GM19099 (cell line): ENCODE measurements around the gene EEF1AKMT2.

Experiments
- POLR2A ChIP-seq: IDR thresholded peaks from 3 replicates; pipeline ENCODE4 v1.6.1; 2011; ENCODE audit warnings: low read depth; ENCODE audit not compliant: insufficient read length; ENCODE audit errors: extremely low read depth

The EEF1AKMT2 gene

GRCh38 chr10:124733571-124734245 is 58.0 kb downstream of the EEF1AKMT2 start:
- no peak for TF ChIP-seq POLR2A

GRCh38 chr10:124732931-124733570 is 58.6 kb downstream of the EEF1AKMT2 start:
- no peak for TF ChIP-seq POLR2A

- TF ChIP-seq POLR2A = no peak
These were observed 60.1 kb downstream of the EEF1AKMT2 start for GRCh38 chr10:124731551-124731950.

GRCh38 chr10:124730790-124731189 is 60.9 kb downstream of the EEF1AKMT2 start:
- TF ChIP-seq POLR2A = no peak

GRCh38 chr10:124728830-124729661 is 62.6 kb downstream of the EEF1AKMT2 start:
- TF ChIP-seq POLR2A = no peak

- no peak for TF ChIP-seq POLR2A
These were observed 63.4 kb downstream of the EEF1AKMT2 start for GRCh38 chr10:124728071-124728829.

- no peak for TF ChIP-seq POLR2A
These were observed 64.2 kb downstream of the EEF1AKMT2 start for GRCh38 chr10:124727361-124727960.

- TF ChIP-seq POLR2A = no peak
These were observed 65.9 kb downstream of the EEF1AKMT2 start for GRCh38 chr10:124725791-124726190.

- TF ChIP-seq POLR2A = no peak
These were observed 66.5 kb downstream of the EEF1AKMT2 start for GRCh38 chr10:124725171-124725631.

GRCh38 chr10:124724279-124725027 is 67.2 kb downstream of the EEF1AKMT2 start:
- TF ChIP-seq POLR2A = no peak

- no peak for TF ChIP-seq POLR2A
These were observed 67.9 kb downstream of the EEF1AKMT2 start for GRCh38 chr10:124723826-124724225.

GRCh38 chr10:124722798-124723783 is 68.6 kb downstream of the EEF1AKMT2 start:
- TF ChIP-seq POLR2A = peak; percentile 52

GRCh38 chr10:124721330-124722045 is 70.2 kb downstream of the EEF1AKMT2 start:
- no peak for TF ChIP-seq POLR2A
